Measurements from ENCODE around the gene TENT5C.

GRCh38 chr1:117586747-117587498 is 18.9 kb upstream of the TENT5C start:
- TF ChIP-seq CTCF (IDR thresholded peaks at IDR 0.05 in 2 of 3, conservative IDR thresholded peaks at IDR 0.05 in 1 of 3; ENCODE audit: control insufficient read depth in 2 of 3, extremely low read depth in 1 of 3, insufficient read depth in 1 of 3, low read depth in 3 of 3, low read length in 3 of 3) = no peak
- TF ChIP-seq ZNF217 (IDR thresholded peaks at IDR 0.05) = no peak
- no peak for TF ChIP-seq POLR2A (IDR thresholded peaks at IDR 0.05; ENCODE audit: low read depth, low read length)
- no peak for TF ChIP-seq RELA (IDR thresholded peaks at IDR 0.05; ENCODE audit: borderline replicate concordance, partially characterized antibody)
- TF ChIP-seq EZH2 (IDR thresholded peaks at IDR 0.05; ENCODE audit: borderline replicate concordance, control insufficient read depth, low read depth, low read length) = no peak
- no peak for TF ChIP-seq NRF1 (conservative IDR thresholded peaks at IDR 0.05; ENCODE audit: low read depth, low read length)
- TF ChIP-seq TAF1 (IDR thresholded peaks at IDR 0.05; ENCODE audit: borderline replicate concordance, low read depth, low read length) = no peak
- TF ChIP-seq EP300 (IDR thresholded peaks at IDR 0.05; ENCODE audit: borderline replicate concordance in 1 of 2, control insufficient read depth in 1 of 2, low read depth in 2 of 2, low read length in 2 of 2) = no peak
- TF ChIP-seq PRDM15 (CRISPR knock-in tag; IDR thresholded peaks at IDR 0.05) = no peak

All from GM12878 (cell line).